ENCODE data around the gene CDK17.

The CDK17 gene

DNA sequence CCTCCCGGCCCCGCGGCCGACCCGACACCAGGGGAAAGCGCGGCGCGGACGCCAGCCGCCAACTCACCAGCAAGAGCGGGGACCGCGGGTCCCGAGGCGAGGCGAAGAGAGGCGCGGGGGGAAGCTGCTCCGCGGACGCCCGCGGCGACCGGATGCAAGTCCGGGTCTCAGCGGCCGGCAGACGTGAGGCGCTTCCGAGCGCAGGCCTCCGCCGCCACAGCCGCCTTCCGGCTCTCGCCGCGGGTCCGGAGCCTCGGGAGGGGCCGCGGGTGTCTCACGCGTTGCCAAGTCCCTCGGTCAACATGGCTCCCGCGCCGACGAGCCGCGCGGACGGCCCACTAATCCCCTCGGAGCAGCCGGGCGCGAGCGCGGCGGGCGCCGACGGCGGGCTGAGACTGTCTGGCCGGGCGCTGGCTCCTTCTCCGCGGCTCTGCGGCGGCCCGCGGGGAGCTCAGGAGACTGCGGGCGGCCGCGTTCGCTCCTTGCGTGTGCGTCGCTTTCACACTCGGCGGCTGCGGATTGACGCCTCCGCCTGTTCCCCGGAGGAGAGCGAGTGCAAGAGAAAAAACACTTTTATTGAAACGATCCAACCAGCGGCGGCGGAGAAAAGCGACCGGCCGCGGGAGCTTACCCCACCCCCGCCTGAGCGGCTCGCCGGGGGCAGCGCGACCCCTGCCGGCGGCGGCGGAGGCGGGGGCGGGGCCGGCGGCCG, at the start of gene CDK17:
Gene CDK17 (minus strand): TSS at position 521 of the 712 bp plus-strand sequence. CDS start 65,603 bp downstream, outside the sequence.
- H3K4me3 ChIP-seq (ENCODE audit: low read depth, low read length): peak within 1 kb of the TSS; percentile 80

DNA sequence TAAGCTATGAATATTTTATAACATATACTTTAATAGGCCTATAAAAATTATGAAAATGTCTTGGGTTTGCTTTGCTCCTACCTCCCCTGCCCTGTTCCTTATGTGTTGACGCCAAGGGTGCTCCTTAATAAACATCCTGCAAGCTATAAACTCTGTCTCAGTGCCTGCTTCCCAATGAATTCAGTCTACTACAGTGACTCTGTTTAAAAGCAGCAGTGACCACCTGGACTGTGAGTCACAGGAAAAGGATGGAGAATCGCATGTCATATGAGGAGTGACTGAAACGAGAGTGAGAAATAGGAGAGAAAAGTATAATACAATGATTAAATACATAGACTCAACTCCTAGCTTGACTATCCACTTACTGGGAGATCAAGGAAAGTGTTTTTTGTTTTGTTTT, 48.1 kb upstream of the CDK17 start:
- no peak overlapping the region for H3K27ac ChIP-seq (ENCODE audit: low read depth, low read length)
- no peaks in the 10 kb centered on the region for H3K27me3 ChIP-seq (ENCODE audit: control insufficient read depth, insufficient read depth, low read length)
- no peak overlapping the region for H3K9ac ChIP-seq (ENCODE audit: low read depth, low read length)

More for the DNA sequence above, at the start of gene CDK17:
- H3K36me3 ChIP-seq (ENCODE audit: control insufficient read depth, insufficient read depth, low read length): no peaks in the 10 kb centered on the region
- peak within 1 kb of the TSS; percentile 72 for H3K9ac ChIP-seq (ENCODE audit: low read depth, low read length)
- peaks cover 64% of the 10 kb centered on the region for H3K4me1 ChIP-seq (ENCODE audit: control insufficient read depth, insufficient read depth, low read length)
- H3K27ac ChIP-seq (ENCODE audit: low read depth, low read length): peak within 1 kb of the TSS; percentile 95
- H3K9me3 ChIP-seq (ENCODE audit: control insufficient read depth, insufficient read depth, low read length): no peaks in the 10 kb centered on the region
- no peaks in the 10 kb centered on the region for H3K27me3 ChIP-seq (ENCODE audit: control insufficient read depth, insufficient read depth, low read length)

DNA sequence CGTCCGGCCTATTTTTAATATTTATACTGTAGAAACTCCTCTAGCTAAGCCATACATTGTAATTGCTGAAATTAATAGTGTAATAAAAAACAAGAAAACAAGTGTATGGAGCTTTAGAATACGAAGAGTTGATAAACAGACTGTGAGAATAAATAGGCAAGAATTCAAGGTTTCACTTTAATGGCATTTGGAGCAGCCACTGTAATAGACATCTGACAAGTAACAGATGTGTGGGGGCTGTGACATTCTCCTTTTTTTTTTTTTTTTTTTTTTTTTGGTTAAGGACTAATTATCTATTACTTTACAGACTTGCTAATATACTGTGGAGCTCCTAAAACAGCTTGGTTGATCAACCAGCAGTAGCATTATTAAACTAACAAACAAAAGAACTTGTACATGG, 47.0 kb upstream of the CDK17 start:
- H3K36me3 ChIP-seq (ENCODE audit: control insufficient read depth, insufficient read depth, low read length): no peaks in the 10 kb centered on the region
- H3K9me3 ChIP-seq (ENCODE audit: control insufficient read depth, insufficient read depth, low read length): no peaks in the 10 kb centered on the region
- no peak overlapping the region for H3K9ac ChIP-seq (ENCODE audit: low read depth, low read length)
- no peak overlapping the region for H3K4me3 ChIP-seq (ENCODE audit: low read depth, low read length)
- H3K4me1 ChIP-seq (ENCODE audit: control insufficient read depth, insufficient read depth, low read length): no peaks in the 10 kb centered on the region
- no peaks in the 10 kb centered on the region for H3K27me3 ChIP-seq (ENCODE audit: control insufficient read depth, insufficient read depth, low read length)
- H3K27ac ChIP-seq (ENCODE audit: low read depth, low read length): no peak overlapping the region

More for the DNA sequence above, 48.1 kb upstream of the CDK17 start:
- Histone ChIP-seq H3K4me1 (ENCODE audit: control insufficient read depth, insufficient read depth, low read length) (no peaks in the 10 kb centered on the region), H3K9me3 (ENCODE audit: control insufficient read depth, insufficient read depth, low read length) (no peaks in the 10 kb centered on the region), H3K36me3 (ENCODE audit: control insufficient read depth, insufficient read depth, low read length) (no peaks in the 10 kb centered on the region), H3K4me3 (ENCODE audit: low read depth, low read length) (no peak overlapping the region)

DNA sequence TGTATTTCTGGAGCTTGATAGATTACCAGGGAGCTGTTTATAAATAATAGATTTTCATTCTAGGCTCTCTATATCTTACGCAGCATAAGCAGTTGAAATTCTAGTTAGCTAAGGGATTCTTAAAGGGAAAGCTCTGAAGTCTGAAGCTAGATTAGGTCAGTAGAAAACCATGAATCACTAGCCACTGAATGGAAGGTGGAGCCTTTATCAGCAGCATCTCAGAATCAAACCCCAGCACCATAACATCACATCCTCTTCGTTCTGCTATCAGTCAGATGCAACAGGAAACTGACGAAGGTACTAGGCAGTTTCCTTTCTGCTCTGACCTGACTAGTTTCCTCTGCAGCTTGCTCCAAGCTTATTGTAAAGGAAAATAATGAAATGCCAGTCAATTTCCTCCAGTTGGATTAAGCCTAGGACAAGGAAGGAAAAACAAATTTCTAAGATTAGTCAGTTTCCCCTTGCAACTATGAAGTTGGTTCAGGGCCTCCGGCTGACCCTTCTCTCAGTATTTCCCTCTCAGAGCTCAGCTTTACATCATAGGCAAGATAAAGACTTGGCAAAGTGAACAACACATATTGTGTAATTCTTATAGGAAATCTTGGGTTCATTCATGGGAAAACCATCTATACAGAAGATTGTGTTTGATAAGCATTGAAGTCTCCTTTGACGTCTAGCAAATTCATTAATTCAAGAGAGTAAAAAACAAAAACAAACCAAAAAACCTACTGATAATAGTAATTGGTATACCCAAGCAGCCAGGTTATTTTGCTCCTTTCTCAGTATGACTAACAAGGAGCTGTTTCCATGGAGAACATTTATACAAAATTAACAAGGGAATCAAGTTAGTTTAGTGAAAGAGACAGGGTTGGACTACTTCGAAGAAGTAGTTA, 45.7 kb upstream of the CDK17 start:
- Histone ChIP-seq H3K27ac (ENCODE audit: low read depth, low read length) (no peak overlapping the region), H3K36me3 (ENCODE audit: control insufficient read depth, insufficient read depth, low read length) (no peaks in the 10 kb centered on the region), H3K9ac (ENCODE audit: low read depth, low read length) (no peak overlapping the region), H3K27me3 (ENCODE audit: control insufficient read depth, insufficient read depth, low read length) (no peaks in the 10 kb centered on the region), H3K4me1 (ENCODE audit: control insufficient read depth, insufficient read depth, low read length) (no peaks in the 10 kb centered on the region), H3K4me3 (ENCODE audit: low read depth, low read length) (no peak overlapping the region), H3K9me3 (ENCODE audit: control insufficient read depth, insufficient read depth, low read length) (no peaks in the 10 kb centered on the region)

DNA sequence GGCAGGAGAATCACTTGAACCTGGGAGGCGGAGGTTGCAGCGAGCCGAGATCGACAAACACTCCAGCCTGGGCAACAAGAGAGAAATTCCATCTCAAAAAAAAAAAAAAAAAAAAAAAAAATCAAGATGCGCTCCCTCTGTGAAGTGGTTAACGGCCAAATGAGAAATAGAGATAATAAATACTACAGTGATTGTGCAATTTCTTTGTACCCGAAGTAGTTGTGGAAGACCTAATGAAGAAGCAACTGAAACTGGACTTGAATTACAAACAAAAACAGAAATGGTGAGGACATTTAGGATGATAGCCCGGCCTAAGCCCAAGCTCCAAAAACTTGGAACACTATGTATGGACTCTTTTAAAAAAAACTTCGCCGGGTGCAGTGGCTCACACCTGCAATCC, 44.2 kb upstream of the CDK17 start:
- Histone ChIP-seq H3K27ac (ENCODE audit: low read depth, low read length) (no peak overlapping the region), H3K36me3 (ENCODE audit: control insufficient read depth, insufficient read depth, low read length) (no peaks in the 10 kb centered on the region), H3K4me1 (ENCODE audit: control insufficient read depth, insufficient read depth, low read length) (no peaks in the 10 kb centered on the region), H3K4me3 (ENCODE audit: low read depth, low read length) (no peak overlapping the region), H3K9ac (ENCODE audit: low read depth, low read length) (no peak overlapping the region), H3K27me3 (ENCODE audit: control insufficient read depth, insufficient read depth, low read length) (no peaks in the 10 kb centered on the region), H3K9me3 (ENCODE audit: control insufficient read depth, insufficient read depth, low read length) (no peaks in the 10 kb centered on the region)

DNA sequence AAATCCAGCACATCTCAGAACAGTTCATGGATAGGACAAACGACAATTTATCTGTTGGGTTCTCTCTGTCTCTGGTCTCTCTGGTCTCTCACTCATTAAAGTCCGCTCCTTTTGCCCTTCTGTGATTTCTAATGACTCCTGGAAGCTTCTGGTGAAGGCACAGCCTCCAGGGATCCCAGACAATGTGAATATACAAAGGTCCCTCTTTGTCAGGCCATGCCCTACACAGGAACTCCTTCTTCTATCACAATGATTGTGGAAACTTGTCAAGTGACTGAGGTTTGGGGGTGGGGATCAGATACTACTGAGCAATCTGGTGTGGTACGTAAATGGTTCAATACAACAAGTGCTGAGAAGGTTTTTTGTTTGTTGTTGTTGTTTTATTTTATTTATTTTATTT, 42.7 kb upstream of the CDK17 start:
- Histone ChIP-seq H3K27ac (ENCODE audit: low read depth, low read length) (no peak overlapping the region), H3K27me3 (ENCODE audit: control insufficient read depth, insufficient read depth, low read length) (no peaks in the 10 kb centered on the region), H3K36me3 (ENCODE audit: control insufficient read depth, insufficient read depth, low read length) (no peaks in the 10 kb centered on the region), H3K4me1 (ENCODE audit: control insufficient read depth, insufficient read depth, low read length) (no peaks in the 10 kb centered on the region), H3K9me3 (ENCODE audit: control insufficient read depth, insufficient read depth, low read length) (no peaks in the 10 kb centered on the region), H3K4me3 (ENCODE audit: low read depth, low read length) (no peak overlapping the region), H3K9ac (ENCODE audit: low read depth, low read length) (no peak overlapping the region)

DNA sequence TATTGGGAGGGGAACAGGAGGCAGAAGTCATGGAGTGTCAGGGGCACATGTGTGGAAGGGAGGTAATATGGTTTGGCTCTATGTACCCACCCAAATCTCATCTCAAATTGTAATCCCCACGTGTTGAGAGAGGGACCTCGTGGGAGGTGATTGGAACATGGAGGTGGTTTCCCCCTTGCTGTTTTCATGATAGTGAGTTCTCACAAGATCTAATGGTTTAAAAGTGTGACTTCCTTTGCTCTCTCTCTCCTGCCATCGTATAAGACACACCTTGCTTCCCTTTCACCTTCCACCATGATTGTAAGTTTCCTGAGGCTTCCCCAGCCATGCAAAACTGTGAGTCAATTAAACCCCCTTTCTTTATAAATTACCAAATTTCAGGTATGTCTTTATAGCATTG, 41.6 kb upstream of the CDK17 start:
- Histone ChIP-seq H3K4me3 (ENCODE audit: low read depth, low read length) (no peak overlapping the region), H3K36me3 (ENCODE audit: control insufficient read depth, insufficient read depth, low read length) (no peaks in the 10 kb centered on the region), H3K9ac (ENCODE audit: low read depth, low read length) (no peak overlapping the region), H3K27ac (ENCODE audit: low read depth, low read length) (no peak overlapping the region), H3K27me3 (ENCODE audit: control insufficient read depth, insufficient read depth, low read length) (no peaks in the 10 kb centered on the region), H3K4me1 (ENCODE audit: control insufficient read depth, insufficient read depth, low read length) (no peaks in the 10 kb centered on the region), H3K9me3 (ENCODE audit: control insufficient read depth, insufficient read depth, low read length) (no peaks in the 10 kb centered on the region)

DNA sequence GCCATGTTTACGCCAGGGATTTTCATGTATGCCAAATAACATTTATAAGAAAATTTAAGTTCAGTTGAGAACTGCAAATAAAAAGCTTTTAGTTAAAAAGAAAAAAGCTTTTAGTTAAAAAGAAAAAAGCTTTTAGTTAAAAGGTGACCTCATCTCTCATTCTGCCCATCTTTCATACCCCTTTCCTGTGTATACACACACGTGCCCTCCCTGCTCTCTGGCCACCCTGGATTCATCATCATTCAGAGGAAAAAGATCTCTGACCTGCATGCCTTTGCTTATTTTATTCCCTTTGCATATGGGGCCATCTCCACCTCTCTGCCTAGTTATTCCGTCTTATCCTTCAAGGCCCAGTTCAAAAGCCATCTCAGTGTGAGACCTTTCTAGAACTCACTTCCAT, 38.1 kb upstream of the CDK17 start:
- Histone ChIP-seq H3K4me1 (ENCODE audit: control insufficient read depth, insufficient read depth, low read length) (no peaks in the 10 kb centered on the region), H3K36me3 (ENCODE audit: control insufficient read depth, insufficient read depth, low read length) (no peaks in the 10 kb centered on the region), H3K9ac (ENCODE audit: low read depth, low read length) (no peak overlapping the region), H3K27ac (ENCODE audit: low read depth, low read length) (no peak overlapping the region), H3K4me3 (ENCODE audit: low read depth, low read length) (no peak overlapping the region), H3K9me3 (ENCODE audit: control insufficient read depth, insufficient read depth, low read length) (no peaks in the 10 kb centered on the region), H3K27me3 (ENCODE audit: control insufficient read depth, insufficient read depth, low read length) (no peaks in the 10 kb centered on the region)

DNA sequence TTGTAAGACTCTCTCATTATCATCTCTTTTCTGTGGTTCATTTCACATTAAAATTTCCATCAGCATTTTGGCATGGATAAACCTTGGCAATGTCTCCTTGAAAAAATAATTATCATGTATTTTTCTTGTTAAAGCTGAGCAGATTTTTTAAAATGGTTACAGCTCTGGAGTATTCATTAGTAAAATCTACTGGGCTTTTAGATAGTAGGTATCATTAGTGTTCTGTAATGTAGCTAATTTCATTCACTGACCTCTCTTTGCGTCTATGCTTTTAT, 36.9 kb upstream of the CDK17 start:
- Histone ChIP-seq H3K36me3 (ENCODE audit: control insufficient read depth, insufficient read depth, low read length) (no peaks in the 10 kb centered on the region), H3K27ac (ENCODE audit: low read depth, low read length) (no peak overlapping the region), H3K4me1 (ENCODE audit: control insufficient read depth, insufficient read depth, low read length) (no peaks in the 10 kb centered on the region), H3K9ac (ENCODE audit: low read depth, low read length) (no peak overlapping the region), H3K4me3 (ENCODE audit: low read depth, low read length) (no peak overlapping the region), H3K27me3 (ENCODE audit: control insufficient read depth, insufficient read depth, low read length) (no peaks in the 10 kb centered on the region), H3K9me3 (ENCODE audit: control insufficient read depth, insufficient read depth, low read length) (no peaks in the 10 kb centered on the region)

DNA sequence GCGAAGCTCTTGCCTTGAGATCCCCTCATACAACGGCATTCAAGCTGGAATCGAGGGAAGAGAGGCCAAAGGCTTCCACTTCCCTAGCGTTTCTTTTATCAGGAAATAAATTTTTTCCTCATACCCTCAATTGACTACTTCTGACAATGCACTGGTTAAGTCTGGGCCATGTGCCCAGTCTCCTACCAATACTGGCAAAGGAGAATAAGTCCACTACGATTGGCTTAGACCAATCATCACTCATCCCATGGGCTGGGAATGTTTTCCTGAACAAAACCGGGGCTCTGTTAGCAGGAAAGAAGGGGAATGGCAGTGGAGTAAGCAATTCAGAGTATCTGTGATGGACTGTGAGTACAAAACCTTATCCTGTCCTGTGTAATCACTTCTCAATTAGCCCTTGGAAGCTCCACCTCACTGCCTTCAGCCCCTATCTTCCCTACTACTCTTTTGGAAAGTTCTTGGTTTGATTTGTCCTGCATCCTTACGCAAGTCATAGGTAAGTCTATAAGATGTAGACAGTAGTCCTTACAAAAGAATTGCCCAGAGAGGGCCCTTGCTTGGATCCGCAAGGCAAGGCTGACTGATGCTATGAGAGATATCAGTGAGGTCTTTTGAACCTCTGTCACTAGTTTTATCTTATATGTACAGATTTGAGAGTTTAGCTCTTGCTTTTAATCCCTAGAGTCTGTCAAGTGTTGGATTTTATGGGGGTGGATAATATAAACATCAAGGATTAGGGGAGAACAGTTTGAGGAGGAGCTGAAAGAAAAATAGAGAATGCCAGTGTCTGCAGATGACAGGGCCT, 36.3 kb upstream of the CDK17 start:
- Histone ChIP-seq H3K36me3 (ENCODE audit: control insufficient read depth, insufficient read depth, low read length) (no peaks in the 10 kb centered on the region), H3K27me3 (ENCODE audit: control insufficient read depth, insufficient read depth, low read length) (no peaks in the 10 kb centered on the region), H3K4me3 (ENCODE audit: low read depth, low read length) (no peak overlapping the region), H3K4me1 (ENCODE audit: control insufficient read depth, insufficient read depth, low read length) (no peaks in the 10 kb centered on the region), H3K9me3 (ENCODE audit: control insufficient read depth, insufficient read depth, low read length) (no peaks in the 10 kb centered on the region), H3K27ac (ENCODE audit: low read depth, low read length) (no peak overlapping the region), H3K9ac (ENCODE audit: low read depth, low read length) (no peak overlapping the region)

DNA sequence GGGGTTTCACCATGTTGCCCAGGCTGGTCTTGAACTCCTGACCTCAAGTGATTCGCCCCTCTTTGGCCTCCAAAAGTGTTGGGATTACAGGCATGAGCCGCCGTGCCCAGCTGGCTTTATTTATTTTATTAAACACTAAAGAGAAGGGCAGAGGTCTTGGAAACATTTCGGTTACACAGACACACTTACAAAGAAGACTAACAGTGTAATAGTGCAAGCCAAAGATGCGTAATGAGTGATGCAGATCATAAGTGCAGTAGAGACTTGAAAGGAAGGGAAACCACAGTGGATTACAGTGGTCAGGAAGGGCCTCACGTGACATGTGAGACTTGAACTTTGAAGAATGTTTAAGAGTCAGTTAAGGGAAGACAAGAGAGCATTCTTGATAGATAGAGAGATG, 33.9 kb upstream of the CDK17 start:
- Histone ChIP-seq H3K27me3 (ENCODE audit: control insufficient read depth, insufficient read depth, low read length) (no peaks in the 10 kb centered on the region), H3K9me3 (ENCODE audit: control insufficient read depth, insufficient read depth, low read length) (no peaks in the 10 kb centered on the region), H3K36me3 (ENCODE audit: control insufficient read depth, insufficient read depth, low read length) (no peaks in the 10 kb centered on the region), H3K9ac (ENCODE audit: low read depth, low read length) (no peak overlapping the region), H3K27ac (ENCODE audit: low read depth, low read length) (no peak overlapping the region), H3K4me3 (ENCODE audit: low read depth, low read length) (no peak overlapping the region), H3K4me1 (ENCODE audit: control insufficient read depth, insufficient read depth, low read length) (no peaks in the 10 kb centered on the region)

Measured in HUES48 (cell line).